K562 (cell line): Measurements from ENCODE around the gene CASD1. TPM values are rescaled to one million over a fixed set of nuclear protein-coding genes. Genes with fewer than 3 reads are reported as not detected.

Source experiments
- ATAC-seq: fragments of 200-7000 bp; cut with Tn5 transposase; 3 replicates; pipeline ENCODE4 v1.9.1; 2020; ENCODE audit warnings: moderate library complexity
- BruUV-seq: library from RNA; stranded (reverse); fragments of 400-500 nt; replicated peaks from 2 replicates; lab custom pipeline; 2021; lab: Mats Ljungman, UMichigan
- CTCF ChIA-PET: fragments of 300-600 bp; formaldehyde crosslinking; extraction: SDS; loops from one replicate; lab custom pipeline; 2021; ENCODE audit warnings: low intra/inter-chr PET ratio; lab: Yijun Ruan, JAX
- POLR2A ChIA-PET: fragments of 300-600, 350-650 bp; sonication (Branson Sonifier 250); formaldehyde crosslinking; extraction: SDS; loops from one replicate; lab custom pipeline; 2021; ENCODE audit warnings: antibody characterized with exemption, inconsistent platforms; lab: Yijun Ruan, JAX
- DNase-seq, 4 experiments: peaks; one replicate each; pipeline versions ENCODE4 v3.0.0 to v3.0.0-alpha.2; 2011 to 2018; ENCODE audit warnings: low spot score in 3 of 4, mixed read lengths in 3 of 4; ENCODE audit errors: extremely low read depth in 1 of 4
- FAIRE-seq: peaks from 2 replicates; lab custom pipeline; 2011; peaks lifted over from hg19 to GRCh38; lab: Jason Lieb, UNC
- H2AFZ ChIP-seq: 2 replicates; pipeline ENCODE4 v1.6.0; 2011; ENCODE audit warnings: low read depth, low read length, control low read depth, inconsistent platforms
- H3K27ac ChIP-seq: fragments of 200-600 bp; 3 replicates; pipeline ENCODE4 v1.8.0; 2011; ENCODE audit warnings: low read depth, mild to moderate bottlenecking, control low read depth, inconsistent platforms, low read length, moderate library complexity, mixed read lengths; ENCODE audit errors: extremely low read depth
- H3K27me3 ChIP-seq, 2 experiments: fragments of 300-600 bp in 1 of 2; 2 replicates in 1 of 2; 3 replicates in 1 of 2; pipeline versions ENCODE4 v1.6.0 to v1.8.0; 2011; ENCODE audit warnings: inconsistent platforms in 2 of 2, low read length in 2 of 2, mild to moderate bottlenecking in 1 of 2, mixed read lengths in 1 of 2, moderate library complexity in 1 of 2; ENCODE audit not compliant: control insufficient read depth in 2 of 2, insufficient read depth in 2 of 2
- H3K36me3 ChIP-seq: fragments of 300-600 bp; 3 replicates; pipeline ENCODE4 v1.8.0; 2011; ENCODE audit warnings: mild to moderate bottlenecking, low read length, inconsistent platforms; ENCODE audit not compliant: control insufficient read depth, insufficient read depth
- H3K4me1 ChIP-seq, 2 experiments: fragments of 200-600 bp in 1 of 2; replicated peaks in 1 of 2; 2 replicates in 1 of 2; 3 replicates in 1 of 2; pipeline versions ENCODE4 v1.5.1 to v1.8.0; 2011; ENCODE audit warnings: inconsistent platforms in 2 of 2, low read length in 2 of 2, mild to moderate bottlenecking in 1 of 2, mixed read lengths in 1 of 2, moderate library complexity in 1 of 2; ENCODE audit not compliant: control insufficient read depth in 2 of 2, insufficient read depth in 2 of 2
- H3K4me2 ChIP-seq: 2 replicates; pipeline ENCODE4 v1.6.1; 2011; ENCODE audit warnings: low read length, control low read depth, inconsistent platforms, mixed read lengths; ENCODE audit not compliant: insufficient read depth
- H3K4me3 ChIP-seq: fragments of 200-600 bp; sonication (generic), shearing (Covaris generic); 2 replicates; pipeline ENCODE4 v1.5.1; 2016; ENCODE audit warnings: control low read depth, inconsistent platforms
- H3K79me2 ChIP-seq: fragments of 200-600 bp; 3 replicates; pipeline ENCODE4 v1.8.0; 2011; ENCODE audit warnings: low read length, inconsistent platforms; ENCODE audit not compliant: control insufficient read depth, insufficient read depth
- H3K9ac ChIP-seq, 2 experiments: 2 replicates each; pipeline versions ENCODE4 v1.6.0 to v1.6.1; 2011; ENCODE audit warnings: low read depth in 2 of 2, low read length in 2 of 2, control low read depth in 1 of 2, inconsistent platforms in 1 of 2, mild to moderate bottlenecking in 1 of 2, mixed read lengths in 1 of 2; ENCODE audit not compliant: insufficient read depth in 1 of 2
- H3K9me1 ChIP-seq: one replicate; pipeline ENCODE4 v1.6.0; 2011; ENCODE audit warnings: inconsistent platforms, mild to moderate bottlenecking, low read length, moderate library complexity; ENCODE audit not compliant: control insufficient read depth, insufficient read depth
- H3K9me3 ChIP-seq: replicated peaks from 2 replicates; pipeline ENCODE4 v1.5.1; 2011; ENCODE audit warnings: low read depth, low read length, inconsistent platforms; ENCODE audit not compliant: control insufficient read depth, insufficient read depth
- H4K20me1 ChIP-seq: replicated peaks from 2 replicates; pipeline ENCODE4 v1.6.1; 2011; ENCODE audit warnings: low read length, inconsistent platforms, mixed read lengths; ENCODE audit not compliant: control insufficient read depth, insufficient read depth
- ATF1 ChIP-seq, 2 experiments: fragments of 450-650 bp in 1 of 2; IDR thresholded peaks; 2 replicates each; pipeline ENCODE4 v1.6.1; 2016; ENCODE audit warnings: missing compliant biosample characterization in 1 of 2, missing genetic modification characterization in 1 of 2
- DACH1 ChIP-seq: fragments of 450-650 bp; IDR thresholded peaks from 2 replicates; pipeline ENCODE4 v1.6.1; 2018; ENCODE audit not compliant: partially characterized antibody
- ESRRA ChIP-seq: fragments of 450-650 bp; IDR thresholded peaks from 2 replicates; pipeline ENCODE4 v1.6.1; 2014; ENCODE audit warnings: low read depth, mild to moderate bottlenecking, moderate library complexity, borderline replicate concordance
- HOMEZ ChIP-seq: fragments of 250-450 bp; sonication (Bioruptor Pico); IDR thresholded peaks from 2 replicates; pipeline ENCODE4 v1.4.0; 2020; ENCODE audit warnings: mild to moderate bottlenecking, moderate library complexity
- KDM1A ChIP-seq, 2 experiments: fragments of 450-650 bp; IDR thresholded peaks; 2 replicates each; pipeline ENCODE4 v1.6.1; 2016; ENCODE audit warnings: mild to moderate bottlenecking in 2 of 2
- MAZ ChIP-seq, 2 experiments: fragments of 450-650 bp in 1 of 2; sonication (generic) in 1 of 2; formaldehyde crosslinking; IDR thresholded peaks in 1 of 2; conservative IDR thresholded peaks in 1 of 2; 2 replicates each; pipeline versions ENCODE4 v1.4.0 to v1.5.0; 2020; ENCODE audit warnings: mild to moderate bottlenecking in 1 of 2, missing genetic modification reagents in 1 of 2
- MED1 ChIP-seq: sonication (generic); formaldehyde crosslinking; IDR thresholded peaks from 2 replicates; pipeline ENCODE4 v1.8.1; 2023; ENCODE audit warnings: missing genetic modification reagents, borderline replicate concordance
- NEUROD1 ChIP-seq: fragments of 150-350 bp; IDR thresholded peaks from 2 replicates; pipeline ENCODE4 v1.6.1; 2014; ENCODE audit warnings: borderline replicate concordance, low read length, low read depth; ENCODE audit not compliant: partially characterized antibody
- NFYB ChIP-seq: IDR thresholded peaks from 2 replicates; pipeline ENCODE4 v1.6.1; 2011; ENCODE audit warnings: mild to moderate bottlenecking, moderate library complexity; ENCODE audit not compliant: insufficient read length; ENCODE audit errors: extremely low read depth
- TOE1 ChIP-seq, 2 experiments: fragments of 450-650 bp in 1 of 2; sonication (generic) in 1 of 2; formaldehyde crosslinking in 1 of 2; IDR thresholded peaks; 2 replicates each; pipeline versions ENCODE4 v1.7.1 to v1.8.0; 2016 to 2022; ENCODE audit warnings: borderline replicate concordance in 2 of 2, mild to moderate bottlenecking in 2 of 2, antibody characterized with exemption in 1 of 2, inconsistent platforms in 1 of 2, low read depth in 1 of 2, missing genetic modification reagents in 1 of 2, moderate library complexity in 1 of 2
- ZBTB8A ChIP-seq: fragments of 450-650 bp; IDR thresholded peaks from 2 replicates; pipeline ENCODE4 v1.6.1; 2018; ENCODE audit warnings: mild to moderate bottlenecking, moderate library complexity; ENCODE audit not compliant: partially characterized antibody
- ZFX ChIP-seq: sonication (generic); formaldehyde crosslinking; IDR thresholded peaks from 2 replicates; pipeline ENCODE4 v1.8.0; 2022; ENCODE audit warnings: mild to moderate bottlenecking, missing genetic modification reagents, moderate library complexity
- ZMIZ1 ChIP-seq, 2 experiments: fragments of 150-350 bp in 1 of 2; IDR thresholded peaks; 2 replicates each; pipeline ENCODE4 v1.6.1; 2012 to 2016; ENCODE audit warnings: low read depth in 2 of 2, low read length in 2 of 2, mild to moderate bottlenecking in 1 of 2, moderate library complexity in 1 of 2
- ZNF134 ChIP-seq: fragments of 250-450 bp; sonication (Bioruptor Pico); conservative IDR thresholded peaks from 2 replicates; pipeline ENCODE4 v1.4.0; 2020
- ZNF398 ChIP-seq: fragments of 250-450 bp; sonication (Bioruptor Pico); IDR thresholded peaks from 2 replicates; pipeline ENCODE4 v1.8.0; 2021; ENCODE audit warnings: moderate library complexity, mild to moderate bottlenecking, inconsistent platforms
- ZNF444 ChIP-seq: fragments of 250-450 bp; sonication (Bioruptor Pico); IDR thresholded peaks from 2 replicates; pipeline ENCODE4 v1.4.0; 2020; ENCODE audit warnings: mild to moderate bottlenecking, moderate library complexity
- in situ Hi-C: fragments of 300-500 bp; cut with MboI; formaldehyde crosslinking; loops from 4 replicates; pipeline ENCODE4 v1.15.0; 2018; ENCODE audit warnings: inconsistent platforms, mixed read lengths
- intact Hi-C: fragments of 100-400 bp; cut with micrococcal nuclease; formaldehyde crosslinking; loops from 2 replicates; pipeline ENCODE4 v1.14.2; 2022
- polyA plus RNA-seq, 8 experiments: library from polyadenylated mRNA; depleted of rRNA in 4 of 8; stranded (reverse) in 5 of 8; unstranded in 3 of 8; fragments of >200 nt; fragmentation: Nextera tagmentation in 2 of 8; fragmentation: Illumina TruSeq in 1 of 8; extraction: Ambion mirVana in 2 of 8; extraction: Trizol in 1 of 8; gene quantifications; 2 replicates each; pipeline versions ENCODE4 v1.2.1 to v1.2.3, GENCODE V29; 2011 to 2014; ENCODE audit warnings: inconsistent platforms in 1 of 8, missing spikeins in 1 of 8
- total RNA-seq, 7 experiments: library from RNA; depleted of rRNA in 6 of 7; stranded (reverse); fragments of >200 nt in 6 of 7; fragmentation: Illumina TruSeq in 2 of 7; extraction: Trizol in 2 of 7; gene quantifications; 2 replicates each; pipeline versions ENCODE4 v1.2.1 to v1.2.3, GENCODE V29; 2011 to 2021; ENCODE audit warnings: low replicate concordance in 1 of 7

CASD1 gene
- total and polyA plus RNA-seq, 9 of the 15 experiments (the other 6 are each of a cell fraction or from before 2014, with no cell fraction given), result 1.2 to 8.2 (median 4.8) TPM

- Histone ChIP-seq H3K79me2 (peaks cover 17% of the 10 kb centered on the region; the same call in 2 of the 3 replicates), H3K9me3 (no peaks in the 10 kb centered on the region), H2AFZ (no peak overlapping the region), H3K9me1 (no peaks in the 10 kb centered on the region), H3K4me3 (no peak overlapping the region), H3K4me1 (peaks cover 12 to 16% of the 10 kb centered on the region in 2 experiments; a peak in 4 of 5 replicates), H3K9ac (no peak overlapping the region), H3K27me3 (no peaks in the 10 kb centered on the region), H3K4me2 (no peak overlapping the region), H4K20me1 (no peaks in the 10 kb centered on the region), H3K27ac (no peak overlapping the region), H3K36me3 (no peaks in the 10 kb centered on the region)
- ChIA-PET CTCF (no interaction called here), POLR2A (interaction anchor here (0.8 kb wide), 1 partner anchor 93 kb away, joined by 3 read pairs; no protein-coding TSS in a partner anchor)
- FAIRE-seq (no peak), ATAC-seq (no peak), DNase-seq (no peak)
- BruUV-seq, result no TSS peak
- intact Hi-C loops, result loop anchor here (5.0 kb wide), 1 partner anchor 144 kb away; the partner anchor contains the start of gene SGCE
- in situ Hi-C loops, result no loop called here
- no peak for TF ChIP-seq ZNF444 (CRISPR knock-in tag)
- TF ChIP-seq ZNF134 (CRISPR knock-in tag), result no peak
- TF ChIP-seq ESRRA, result no peak
- no peak for TF ChIP-seq NFYB
- TF ChIP-seq ZFX (CRISPR knock-in tag), result no peak
- no peak for TF ChIP-seq ZMIZ1 (IDR thresholded peaks at IDR 0.05; ENCODE audit: low read depth in 2 of 2, low read length in 2 of 2)
- TF ChIP-seq ATF1 (CRISPR knock-in tag; IDR thresholded peaks at IDR 0.05), result no peak
- TF ChIP-seq ATF1 (tag; IDR thresholded peaks at IDR 0.05), result no peak
- no peak for TF ChIP-seq MED1 (CRISPR knock-in tag)
- TF ChIP-seq ZNF398, result no peak
- TF ChIP-seq KDM1A (IDR thresholded peaks at IDR 0.05), result no peak
- TF ChIP-seq HOMEZ (CRISPR knock-in tag), result no peak
- TF ChIP-seq ZBTB8A, result no peak
- no peak for TF ChIP-seq DACH1
- TF ChIP-seq TOE1 (IDR thresholded peaks at IDR 0.05; ENCODE audit: borderline replicate concordance), result no peak
- TF ChIP-seq TOE1 (CRISPR knock-in tag; IDR thresholded peaks at IDR 0.05; ENCODE audit: borderline replicate concordance, low read depth), result no peak
- no peak for TF ChIP-seq MAZ (CRISPR knock-in tag; conservative IDR thresholded peaks at IDR 0.05 in 1 of 2, IDR thresholded peaks at IDR 0.05 in 1 of 2)
- no peak for TF ChIP-seq NEUROD1
Measured at GRCh38 chr7:94513565-94513860, 3.9 kb downstream of the CASD1 start.
